ENCODE measurements around the gene YEATS4. TPM values are rescaled to one million over a fixed set of nuclear protein-coding genes. Genes with fewer than 3 reads are reported as not detected.
A peak's percentile ranks its signal among the peaks of the same experiment; 100 is the strongest.
"Not testable (repeated sequence)": the region's sequence is repeated elsewhere in the genome, so short reads cannot be mapped to it uniquely, and the experiment has no call there.

YEATS4 gene
- 20.8 and 25.6 TPM in 2 replicates for total RNA-seq (2014; rRNA removed; shearing (Covaris generic))

DNA sequence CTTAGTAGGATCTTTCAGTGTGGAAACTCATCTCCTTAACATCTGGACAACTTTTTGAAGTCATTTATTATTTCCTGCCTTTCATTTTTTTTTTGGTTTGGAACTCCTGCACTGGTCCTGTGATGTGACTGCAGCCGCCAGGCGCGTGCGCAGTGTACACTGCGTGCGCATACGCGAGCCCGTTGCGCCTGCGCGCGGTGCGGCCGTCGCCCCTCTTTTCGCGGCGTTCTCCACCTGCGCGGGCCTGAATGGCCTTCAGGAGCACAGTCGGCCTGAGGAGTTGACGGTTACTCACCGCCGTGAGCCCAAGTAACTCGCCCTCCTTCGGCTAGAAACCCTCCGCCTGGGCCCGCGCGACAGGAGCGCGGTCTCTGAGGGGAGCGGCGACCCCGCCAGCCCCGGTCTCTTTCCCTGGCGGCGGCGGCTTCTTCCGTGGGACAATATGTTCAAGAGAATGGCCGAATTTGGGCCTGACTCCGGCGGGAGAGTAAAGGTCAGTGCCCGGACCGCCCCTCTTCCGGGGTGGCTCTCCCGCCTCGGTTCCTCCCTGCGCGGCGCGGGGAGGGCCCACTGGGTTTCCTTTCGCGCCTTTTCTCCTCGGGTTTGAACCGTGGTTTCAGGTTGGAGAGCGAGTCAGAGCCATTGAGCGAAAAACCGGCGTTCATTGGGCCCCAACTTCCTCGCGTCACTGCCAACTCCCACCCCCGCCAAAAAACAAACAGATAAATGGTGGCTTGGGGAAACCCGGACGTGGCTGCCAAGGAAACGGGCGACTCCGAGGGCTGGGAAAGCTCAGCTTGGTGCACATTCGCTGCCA is at the start of gene YEATS4:
Gene YEATS4, plus strand, starts transcription at position 213 of the 817 bp plus-strand sequence. Its CDS starts 230 bp downstream, at position 443.
- DNase-seq (ENCODE audit: low read depth), result peak; percentile 94

DNA sequence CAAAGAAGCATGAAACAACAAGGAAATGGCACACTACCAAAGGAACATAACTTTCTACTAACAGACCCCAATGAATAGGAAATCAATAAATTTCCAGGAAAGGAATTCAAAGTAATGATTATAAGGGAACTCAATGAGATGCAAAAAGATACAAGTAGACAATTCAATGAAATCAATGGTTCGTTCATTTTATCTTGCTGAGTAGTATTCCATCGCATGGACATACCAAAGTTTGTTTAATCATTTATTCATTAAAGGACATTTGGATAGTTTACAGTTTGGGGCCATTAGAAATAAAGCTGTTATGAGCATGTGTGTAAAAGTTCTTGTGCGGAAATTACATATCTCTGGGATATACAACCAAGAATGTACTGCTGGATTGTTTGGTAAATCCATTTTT is 46.3 kb upstream of the YEATS4 start:
- no peak for DNase-seq (ENCODE audit: low read depth)

DNA sequence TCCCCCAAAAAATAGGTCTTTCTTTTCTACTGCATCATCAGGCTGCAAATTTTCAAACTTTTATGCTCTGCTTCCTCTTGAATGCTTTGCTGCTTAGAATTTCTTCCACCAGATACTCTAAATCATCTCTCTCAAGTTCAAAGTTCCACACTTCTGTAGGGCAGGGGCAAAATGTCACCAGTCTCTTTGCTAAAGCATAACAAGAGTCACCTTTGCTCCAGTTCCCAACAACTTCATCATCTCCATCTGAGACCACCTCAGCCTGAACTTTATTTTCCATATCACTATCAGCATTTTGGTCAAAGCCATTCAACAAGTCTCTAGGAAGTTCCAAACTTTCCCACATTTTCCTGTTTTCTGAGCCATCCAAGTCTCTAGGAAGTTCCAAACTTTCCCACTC is 42.8 kb upstream of the YEATS4 start:
- not testable (repeated sequence) for DNase-seq (ENCODE audit: low read depth)

DNA sequence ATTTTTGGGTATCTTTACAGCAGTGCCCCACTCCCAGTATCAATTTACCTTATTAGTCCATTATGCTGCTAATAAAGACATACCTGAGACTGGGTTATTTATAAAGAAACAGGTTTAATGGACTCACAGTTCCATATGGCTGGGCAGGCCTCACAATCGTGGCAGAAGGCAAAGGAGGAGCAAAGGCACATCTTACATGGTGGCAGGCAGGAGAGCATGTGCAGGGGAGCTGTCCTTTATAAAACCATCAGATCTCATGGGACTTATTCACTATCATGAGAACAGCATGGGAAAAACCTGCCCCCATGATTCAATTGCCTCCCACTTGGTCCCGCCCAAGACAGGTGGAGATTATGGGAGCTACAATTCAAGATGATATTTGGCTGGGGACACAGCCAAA is 42.3 kb upstream of the YEATS4 start:
- DNase-seq (ENCODE audit: low read depth), result not testable (repeated sequence)

DNA sequence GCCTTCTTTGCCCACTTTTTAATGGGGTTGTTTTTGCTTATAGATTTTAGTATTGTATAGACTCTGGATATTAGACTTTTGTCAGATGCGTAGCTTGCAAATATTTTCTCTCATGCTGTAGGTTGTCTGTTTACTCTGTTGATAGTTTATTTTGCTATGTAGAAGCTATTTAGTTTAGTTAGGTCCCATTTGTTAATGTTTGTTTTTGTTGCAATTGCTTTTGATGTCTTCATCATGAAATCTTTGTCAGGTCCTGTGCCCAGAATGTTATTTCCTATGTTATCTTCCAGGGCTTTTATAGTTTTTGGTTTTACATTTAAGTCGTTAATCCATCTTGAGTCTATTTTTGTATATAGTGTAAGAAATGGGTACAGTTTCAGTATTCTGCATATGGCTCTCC is 41.3 kb upstream of the YEATS4 start:
- DNase-seq (ENCODE audit: low read depth), result no peak

DNA sequence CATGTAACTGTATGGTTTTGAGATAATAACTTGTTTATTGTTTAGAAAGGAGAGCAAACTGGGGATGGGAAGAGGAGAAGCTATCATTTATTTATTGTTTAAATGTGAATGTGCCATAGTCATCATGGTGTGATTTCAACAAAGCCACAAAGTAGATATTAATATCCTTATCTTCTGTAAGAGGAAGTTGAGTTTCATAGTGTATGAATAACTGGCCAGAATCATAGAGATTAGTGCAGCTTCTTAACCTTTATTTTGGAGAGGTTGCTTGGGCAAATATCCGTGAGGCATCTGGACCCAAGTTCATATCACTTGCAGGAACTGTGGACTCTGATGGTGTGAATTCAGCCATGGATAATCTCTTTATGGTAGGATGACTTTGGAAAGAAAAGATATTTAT is 38.2 kb upstream of the YEATS4 start:
- no peak for DNase-seq (ENCODE audit: low read depth)

DNA sequence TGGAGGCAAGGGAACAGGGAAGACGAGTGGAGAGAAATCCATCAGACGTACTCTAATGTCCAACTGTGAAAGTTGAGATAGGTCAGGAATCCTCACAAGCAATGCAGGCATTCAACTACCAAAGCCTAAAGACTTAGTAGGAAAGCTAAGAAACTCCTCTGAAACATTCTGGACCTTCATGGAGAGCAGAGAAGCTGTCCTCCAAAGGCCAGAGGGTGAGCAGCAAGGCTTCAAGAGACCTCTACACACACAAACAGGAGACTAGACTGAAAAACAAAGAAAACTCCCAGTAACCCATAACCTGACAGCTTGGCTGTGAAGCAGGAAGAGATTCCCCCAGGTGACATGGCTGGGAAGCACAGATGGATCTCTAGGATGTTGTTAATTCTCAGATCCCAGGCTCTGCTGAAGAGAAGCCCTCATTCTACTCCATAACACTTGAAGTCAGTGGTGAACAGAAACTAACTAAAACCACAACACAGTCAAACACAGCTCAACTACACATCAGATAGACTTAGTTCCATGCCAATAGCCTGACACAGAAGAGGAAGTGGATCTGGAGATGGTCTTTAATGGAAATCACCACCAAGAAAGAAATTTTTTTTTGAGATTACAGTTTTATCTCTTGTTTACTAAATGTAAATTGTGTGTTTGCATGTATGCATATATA is 34.6 kb upstream of the YEATS4 start:
- no peak for DNase-seq (ENCODE audit: low read depth)

DNA sequence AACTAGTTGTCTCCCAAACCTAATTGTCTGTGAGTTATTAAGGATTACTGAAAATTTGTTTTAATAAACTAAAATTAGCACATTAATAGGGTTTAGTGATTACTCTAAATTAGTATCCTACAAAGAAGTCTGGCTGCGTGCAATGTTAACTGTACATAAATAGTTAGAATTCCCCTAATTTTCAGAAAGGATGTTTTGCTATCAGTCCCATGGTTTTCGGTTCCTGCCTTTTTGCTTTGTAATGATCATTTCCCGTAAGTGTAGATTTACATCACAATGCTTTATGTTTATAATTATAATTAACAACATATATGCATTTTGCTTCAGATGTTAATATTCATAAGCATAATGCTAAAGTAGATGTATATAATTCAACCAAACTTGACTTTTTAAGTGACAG is 31.1 kb upstream of the YEATS4 start:
- DNase-seq (ENCODE audit: low read depth), result no peak

DNA sequence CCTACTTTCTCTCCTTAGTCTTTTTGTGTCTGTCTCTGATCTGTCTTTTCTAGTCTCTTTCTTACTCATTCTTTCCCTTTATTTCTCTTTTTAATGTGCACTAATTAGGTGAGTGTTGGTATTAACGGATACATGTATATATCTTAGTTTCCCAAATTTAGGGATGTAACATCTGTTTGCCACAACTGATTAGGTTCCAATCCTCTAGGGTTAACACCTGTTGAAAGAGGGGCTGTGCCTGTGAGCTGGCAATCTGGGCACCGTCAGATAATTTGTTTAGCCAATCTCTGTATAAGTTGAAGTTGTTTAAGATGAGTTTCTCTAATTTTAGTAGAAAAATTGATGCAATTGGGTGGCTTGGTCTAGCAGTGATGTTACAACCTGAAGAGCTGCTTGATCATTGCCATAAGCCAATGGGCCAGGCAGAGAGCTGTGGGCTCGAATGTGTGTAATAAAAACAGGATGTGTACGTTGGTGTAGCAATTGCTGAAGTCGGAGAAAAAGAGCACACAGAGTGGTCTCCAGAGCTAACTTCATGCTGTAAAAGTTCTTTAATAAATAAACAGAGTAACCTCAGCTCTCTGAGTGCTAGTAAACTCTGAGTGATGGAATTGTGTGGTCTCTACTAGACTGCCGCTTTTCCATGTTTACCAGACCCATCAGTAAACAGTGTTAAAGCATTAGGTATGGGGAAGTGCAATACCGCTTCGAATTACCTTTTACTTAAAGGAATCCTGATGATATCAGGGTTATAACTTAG is 29.7 kb upstream of the YEATS4 start:
- DNase-seq (ENCODE audit: low read depth), result no peak

DNA sequence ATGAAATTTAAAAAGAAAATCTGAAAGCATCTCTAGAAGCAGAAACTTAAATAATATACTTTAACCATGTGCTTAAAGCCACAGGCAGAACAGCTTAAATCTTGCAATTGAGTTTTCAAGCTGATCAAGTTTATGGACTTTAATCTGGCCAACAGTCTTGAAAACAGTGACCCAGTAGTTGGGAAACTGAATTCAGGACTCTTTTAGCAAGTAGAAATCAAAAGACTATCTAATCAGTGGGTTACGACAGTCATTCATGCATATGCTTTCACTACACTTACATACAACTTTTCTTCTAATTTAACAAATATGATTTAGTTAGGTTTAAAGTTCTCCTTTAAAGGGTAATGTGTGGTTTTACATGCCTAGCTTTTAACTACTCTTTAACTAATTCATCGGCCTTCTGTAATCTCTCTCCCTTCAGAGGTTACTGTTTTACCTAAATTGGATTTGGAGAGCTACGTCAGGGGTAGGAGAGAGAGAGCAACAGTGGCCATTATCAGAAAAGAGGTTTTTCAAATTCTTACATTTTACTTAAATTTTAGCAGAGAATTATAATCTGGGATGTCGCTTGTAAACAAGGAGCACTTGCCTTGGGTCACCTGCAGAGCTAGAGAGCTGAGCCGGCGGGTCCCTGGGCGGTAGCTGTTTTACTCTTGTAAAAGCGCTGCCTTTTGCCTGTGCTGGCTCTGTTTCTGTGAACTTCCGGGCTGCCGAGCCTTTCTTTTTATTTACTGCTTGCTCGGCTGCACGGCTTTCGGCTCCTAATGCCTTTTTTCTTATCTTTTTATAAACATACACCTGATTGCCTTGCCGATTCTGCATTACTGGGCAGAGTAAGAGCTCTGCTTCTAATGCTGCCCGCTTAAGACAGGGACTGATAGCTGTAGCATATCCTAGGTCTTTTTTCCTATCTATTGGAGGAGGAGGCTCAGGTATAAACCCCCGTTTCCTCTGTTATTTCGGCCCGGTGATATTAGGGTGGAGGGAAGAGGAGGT is 28.8 kb upstream of the YEATS4 start:
- no peak for DNase-seq (ENCODE audit: low read depth)

DNA sequence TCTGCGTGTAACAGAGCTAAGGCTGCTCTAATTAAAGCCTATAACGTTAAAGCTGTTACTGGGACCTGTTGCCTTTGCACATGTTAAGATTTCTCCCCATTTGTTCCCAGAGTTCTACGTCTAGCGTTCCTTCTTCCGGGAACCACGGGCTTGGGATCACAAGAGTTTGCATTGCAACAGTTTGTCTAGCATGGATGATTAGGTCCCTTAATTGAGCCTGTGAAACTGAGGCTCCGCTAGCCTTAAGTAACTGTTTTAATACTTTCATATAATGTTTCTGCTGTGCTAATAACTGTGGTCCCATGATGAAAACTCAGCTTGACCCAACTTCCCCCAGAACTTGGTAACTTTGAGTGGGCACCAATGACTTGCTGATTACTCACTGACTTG is 28.0 kb upstream of the YEATS4 start:
- DNase-seq (ENCODE audit: low read depth), result no peak

DNA sequence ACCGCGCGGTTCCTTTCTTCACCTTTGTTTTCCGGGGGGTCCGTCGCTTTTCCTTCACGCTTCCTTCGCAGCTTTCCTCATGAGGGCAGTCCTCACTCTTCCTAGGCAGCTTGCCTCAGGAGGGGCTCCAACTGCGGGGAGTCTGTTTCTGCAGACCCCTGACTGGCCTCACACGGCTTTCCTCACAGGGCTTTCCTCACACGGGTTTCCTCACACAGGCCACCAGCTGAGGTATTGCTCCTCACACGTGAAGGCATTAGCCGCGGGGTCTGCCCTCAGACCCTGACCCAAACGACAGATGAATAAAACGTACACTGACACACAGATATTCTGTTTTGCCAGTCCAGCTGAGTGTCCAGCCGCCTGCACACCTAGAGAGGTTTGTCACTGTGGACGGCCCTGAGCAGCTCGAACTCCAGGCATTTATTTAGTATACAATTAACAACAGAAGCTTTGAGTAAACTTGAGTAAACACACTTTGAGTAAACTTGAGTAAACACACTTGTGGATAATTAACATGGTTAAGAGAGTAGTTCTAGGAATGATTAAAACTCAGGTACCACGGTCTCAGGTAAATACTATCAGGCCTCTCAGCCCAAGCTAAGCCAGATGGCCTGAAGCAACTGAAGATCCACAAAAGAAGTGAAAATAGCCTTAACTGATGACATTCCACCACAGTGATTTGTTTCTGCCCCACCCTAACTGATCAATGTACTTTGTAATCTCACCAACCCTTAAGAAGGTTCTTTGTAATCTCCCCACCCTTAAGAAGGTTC is 27.4 kb upstream of the YEATS4 start:
- no peak for DNase-seq (ENCODE audit: low read depth)

DNA sequence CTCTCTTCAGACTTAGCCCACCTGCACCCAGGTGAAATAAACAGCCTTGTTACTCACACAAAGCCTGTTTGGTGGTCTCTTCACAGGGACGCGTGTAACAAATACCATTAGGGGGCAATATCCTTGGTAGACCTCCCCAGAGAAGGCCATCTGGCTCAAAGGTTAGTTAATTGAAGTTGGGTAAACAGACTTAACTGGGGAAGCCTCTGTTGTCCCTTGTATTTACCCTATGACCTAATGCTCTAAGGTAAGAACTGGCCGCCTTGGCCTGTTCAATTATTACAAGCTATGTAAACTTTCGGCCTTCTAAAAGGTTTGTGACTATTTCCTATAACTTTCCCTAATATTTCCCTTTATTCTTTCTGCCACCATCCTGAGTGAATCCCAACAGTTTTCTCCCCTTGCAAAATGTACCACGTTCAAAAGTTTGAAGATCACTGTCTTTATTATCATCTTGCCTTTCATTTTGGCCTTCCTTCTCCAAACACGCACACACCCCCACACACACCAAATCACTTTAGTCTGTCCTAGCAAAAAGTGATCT is 26.7 kb upstream of the YEATS4 start:
- DNase-seq (ENCODE audit: low read depth), result no peak

DNA sequence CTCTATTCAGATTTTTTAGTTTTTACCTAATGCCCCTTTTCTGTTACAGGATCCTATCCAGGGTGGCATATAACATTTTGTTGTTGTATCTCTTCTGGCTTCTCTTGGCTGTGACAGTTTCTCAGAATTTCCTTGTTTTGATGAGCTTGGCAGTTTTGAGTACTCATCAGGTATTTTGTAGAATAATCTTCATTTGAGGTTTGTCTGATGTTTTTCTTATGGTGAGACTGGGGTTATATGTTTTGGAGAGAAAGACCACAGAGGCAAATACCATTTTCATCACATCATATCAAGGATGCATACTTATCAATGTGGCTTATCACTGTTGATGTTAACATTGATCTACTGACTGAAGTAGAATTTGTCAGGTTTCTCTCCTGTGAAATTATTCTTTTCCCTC is 25.4 kb upstream of the YEATS4 start:
- DNase-seq (ENCODE audit: low read depth), result no peak

DNA sequence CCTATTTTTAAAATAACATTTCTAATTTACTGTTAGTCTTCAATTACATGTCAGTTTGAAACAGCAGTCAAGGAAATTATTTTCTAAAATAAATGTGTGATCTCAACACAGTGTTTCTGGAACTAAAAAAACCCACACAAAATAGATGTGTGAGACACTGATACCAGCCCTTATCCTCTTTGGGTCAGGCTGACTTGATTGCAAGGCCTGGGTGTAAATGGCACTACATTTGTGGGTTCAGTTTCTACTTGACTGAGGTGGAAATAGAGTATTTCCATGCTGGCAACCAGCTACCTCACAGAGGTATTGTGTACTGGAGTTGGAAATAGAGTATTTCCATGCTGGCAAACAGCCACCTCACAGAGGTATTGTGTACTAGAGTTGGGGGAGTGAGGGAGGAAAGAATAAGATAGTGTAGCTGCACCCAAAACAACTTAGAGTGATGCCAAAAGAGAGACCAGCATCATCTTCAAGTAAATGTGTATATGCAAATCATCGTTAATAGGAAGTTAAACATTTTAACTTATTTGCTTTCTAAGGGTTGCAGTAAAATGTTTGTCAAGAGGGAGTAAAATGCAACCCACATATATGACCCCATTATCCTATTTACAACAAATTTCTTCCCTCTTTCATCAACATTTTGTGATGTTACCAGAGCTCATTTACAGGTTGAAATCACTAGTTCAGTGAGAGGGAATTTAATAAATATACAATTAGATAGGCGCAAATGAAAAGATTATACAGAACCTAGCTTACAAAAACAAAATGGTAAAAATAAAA is 22.0 kb upstream of the YEATS4 start:
- DNase-seq (ENCODE audit: low read depth), result no peak

DNA sequence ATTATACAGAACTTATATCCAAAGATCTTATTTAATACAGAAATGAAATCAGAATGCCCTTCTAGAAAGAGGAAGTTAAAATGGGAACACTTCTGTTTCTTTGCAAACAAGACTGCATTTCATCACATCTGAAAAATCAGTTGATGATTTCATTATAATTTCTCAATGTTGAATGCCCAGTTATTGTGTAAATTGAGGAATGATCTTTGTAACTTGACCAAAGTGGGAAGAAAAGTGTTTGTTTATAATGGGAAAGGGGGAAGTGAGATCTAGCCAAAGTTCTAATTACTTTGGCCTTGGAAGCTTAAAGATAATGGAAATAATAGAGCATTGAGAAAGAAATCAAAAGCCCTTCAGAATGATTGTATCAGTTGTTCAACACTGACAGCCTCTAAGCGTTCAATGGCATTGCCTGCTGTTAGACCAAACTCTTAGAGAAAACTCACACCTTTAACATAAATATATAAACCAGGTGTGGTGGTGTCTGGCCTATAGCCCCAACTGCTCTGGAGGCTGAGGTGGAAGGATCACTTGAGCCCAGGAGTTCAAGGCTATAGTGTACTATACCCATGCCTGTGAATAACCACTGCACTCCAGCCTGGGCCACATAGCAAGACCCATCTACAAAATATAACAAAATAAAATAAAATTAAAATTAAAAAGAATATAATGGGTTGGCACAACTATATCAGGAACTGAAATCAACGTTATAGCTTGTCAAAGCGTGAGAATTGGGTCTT is 21.3 kb upstream of the YEATS4 start:
- no peak for DNase-seq (ENCODE audit: low read depth)

DNA sequence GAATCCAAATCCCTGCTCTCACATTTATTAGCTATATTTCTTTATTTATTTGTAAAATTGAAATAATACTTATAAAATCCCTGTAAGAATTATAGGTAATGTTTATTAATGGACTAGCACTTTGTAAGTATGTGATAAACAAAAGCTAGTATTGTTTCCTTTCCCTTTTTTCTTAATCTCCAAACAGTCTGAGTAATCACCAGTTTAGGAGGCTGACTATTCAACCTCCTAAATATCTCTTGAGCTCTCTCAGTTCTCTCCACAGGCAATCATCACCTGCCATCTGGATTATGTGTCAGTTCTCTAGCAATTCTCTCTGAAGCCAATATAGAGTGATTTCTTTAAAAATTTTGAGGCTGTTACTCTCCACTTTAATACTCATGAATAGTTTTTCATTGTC is 20.6 kb upstream of the YEATS4 start:
- no peak for DNase-seq (ENCODE audit: low read depth)

DNA sequence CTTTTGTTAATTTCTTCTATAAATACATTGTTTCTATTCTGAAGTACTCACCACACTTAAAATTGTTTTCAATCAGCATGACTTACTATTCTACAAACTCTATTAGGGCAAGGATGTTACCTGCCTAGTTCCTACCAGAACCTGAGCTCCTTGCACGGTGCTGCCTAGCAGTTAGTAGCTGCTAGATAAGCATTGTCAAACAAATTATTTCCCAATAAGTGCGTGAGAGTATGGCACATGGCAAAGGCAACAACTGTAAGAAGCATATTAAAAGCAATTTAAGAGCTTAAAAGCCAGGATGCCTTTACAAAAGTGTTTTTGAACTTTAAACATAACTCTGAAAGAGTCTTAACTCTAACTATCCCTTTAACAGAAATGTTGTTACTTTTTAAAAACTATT is 19.5 kb upstream of the YEATS4 start:
- DNase-seq (ENCODE audit: low read depth), result no peak

DNA sequence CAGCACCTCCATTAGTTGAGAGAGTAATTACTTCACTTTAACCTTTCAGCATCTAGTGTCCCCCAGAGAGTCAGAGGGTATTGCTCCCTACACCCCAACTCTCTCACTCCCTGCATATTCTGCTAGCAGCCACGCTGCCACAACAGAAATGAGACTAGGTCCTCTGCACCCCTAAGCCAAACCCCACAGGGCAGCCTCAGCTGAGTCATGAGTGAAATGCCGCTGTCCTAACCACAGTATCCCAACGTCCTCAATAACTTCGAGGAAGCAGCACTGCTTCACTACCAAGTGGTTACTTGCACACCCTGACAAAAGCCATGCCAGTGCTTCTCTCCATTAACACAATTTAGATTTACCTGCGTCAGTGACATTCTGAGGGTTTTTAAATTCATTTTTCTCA is 18.2 kb upstream of the YEATS4 start:
- DNase-seq (ENCODE audit: low read depth), result peak; percentile 48

All from RPMI7951 (cell line).